Stomach smooth muscle (tissue), 2 donors: ENCODE measurements around the gene SLC22A31.

Experiments
- H3K27ac ChIP-seq: one replicate; pipeline ENCODE4 v1.7.0; 2013; ENCODE audit warnings: mild to moderate bottlenecking, low read length, inconsistent platforms
- H3K27me3 ChIP-seq, 2 donors: one replicate each; pipeline ENCODE4 v1.7.0; 2013; ENCODE audit warnings: low read length in 2 of 2; ENCODE audit not compliant: insufficient read depth in 2 of 2, control insufficient read depth in 1 of 2
- H3K36me3 ChIP-seq, 2 donors: one replicate each; pipeline ENCODE4 v1.7.0; 2013; ENCODE audit warnings: low read length in 2 of 2; ENCODE audit not compliant: control insufficient read depth in 2 of 2, insufficient read depth in 2 of 2
- H3K4me1 ChIP-seq: one replicate; pipeline ENCODE4 v1.7.0; 2013; ENCODE audit warnings: low read length; ENCODE audit not compliant: control insufficient read depth, insufficient read depth
- H3K4me3 ChIP-seq, 2 donors: one replicate each; pipeline ENCODE4 v1.7.0; 2013; ENCODE audit warnings: low read length in 2 of 2
- H3K9ac ChIP-seq, 2 donors: one replicate each; pipeline ENCODE4 v1.7.0; 2013; ENCODE audit warnings: low read length in 2 of 2, mild to moderate bottlenecking in 1 of 2
- H3K9me3 ChIP-seq, 2 donors: one replicate each; pipeline ENCODE4 v1.7.0; 2013; ENCODE audit warnings: low read length in 2 of 2; ENCODE audit not compliant: control insufficient read depth in 2 of 2
- donor health status: healthy.
- donor health status: Pancreatic carcinoma.

SLC22A31 gene

DNA sequence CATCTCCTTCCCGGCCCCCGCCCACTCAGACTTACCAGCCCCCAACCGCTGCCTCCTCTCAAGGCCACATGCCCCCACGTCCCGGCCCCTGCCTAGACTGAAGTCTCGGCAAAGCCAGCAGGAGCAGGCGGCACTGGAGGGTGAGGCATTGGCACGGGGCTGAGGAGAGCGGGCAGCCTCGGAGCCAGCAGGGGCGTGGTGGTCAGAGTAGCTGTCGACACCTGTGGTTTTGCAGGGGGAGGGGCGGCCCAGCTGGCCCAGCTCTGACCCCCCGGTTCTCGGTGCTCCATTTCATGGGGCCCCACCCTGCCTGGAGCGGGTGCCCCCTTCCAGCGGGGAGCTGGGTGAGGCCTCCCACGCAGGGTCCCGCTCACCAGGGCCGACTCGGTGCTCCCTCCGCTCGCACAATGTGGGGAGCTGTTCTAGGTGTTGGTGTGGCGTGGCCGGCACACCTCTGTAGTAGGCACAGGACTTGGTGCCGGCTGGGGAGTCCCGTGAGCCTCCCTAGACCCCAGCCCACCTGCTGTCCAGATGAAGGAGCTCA lies 24.1 kb downstream of the SLC22A31 start:
- H3K36me3 ChIP-seq = no peaks in the 10 kb centered on the region
- H3K9me3 ChIP-seq = no peaks in the 10 kb centered on the region
- H3K27ac ChIP-seq = no peak overlapping the region
- no peaks in the 10 kb centered on the region for H3K4me1 ChIP-seq
- no peak overlapping the region for H3K4me3 ChIP-seq
- no peak overlapping the region for H3K9ac ChIP-seq
- peaks cover 10 to 14% of the 10 kb centered on the region in 2 donors for H3K27me3 ChIP-seq

- H3K27me3 ChIP-seq = peaks cover 16 to 19% of the 10 kb centered on the region in 2 donors
- H3K4me3 ChIP-seq = no peak overlapping the region
- H3K27ac ChIP-seq = no peak overlapping the region
- no peaks in the 10 kb centered on the region for H3K9me3 ChIP-seq
- no peak overlapping the region for H3K9ac ChIP-seq
- peaks cover 6% of the 10 kb centered on the region for H3K4me1 ChIP-seq
- H3K36me3 ChIP-seq = no peaks in the 10 kb centered on the region
Observed at GRCh38 chr16:89175280-89176146, 24.8 kb downstream of the SLC22A31 start.

- Histone ChIP-seq H3K36me3 (no peaks in the 10 kb centered on the region), H3K9me3 (no peaks in the 10 kb centered on the region), H3K27ac (no peak overlapping the region), H3K4me1 (peaks cover 10% of the 10 kb centered on the region), H3K4me3 (no peak overlapping the region), H3K27me3 (peaks cover 18 to 20% of the 10 kb centered on the region in 2 donors), H3K9ac (no peak overlapping the region)
Observed at GRCh38 chr16:89174877-89175276, 25.5 kb downstream of the SLC22A31 start.

DNA sequence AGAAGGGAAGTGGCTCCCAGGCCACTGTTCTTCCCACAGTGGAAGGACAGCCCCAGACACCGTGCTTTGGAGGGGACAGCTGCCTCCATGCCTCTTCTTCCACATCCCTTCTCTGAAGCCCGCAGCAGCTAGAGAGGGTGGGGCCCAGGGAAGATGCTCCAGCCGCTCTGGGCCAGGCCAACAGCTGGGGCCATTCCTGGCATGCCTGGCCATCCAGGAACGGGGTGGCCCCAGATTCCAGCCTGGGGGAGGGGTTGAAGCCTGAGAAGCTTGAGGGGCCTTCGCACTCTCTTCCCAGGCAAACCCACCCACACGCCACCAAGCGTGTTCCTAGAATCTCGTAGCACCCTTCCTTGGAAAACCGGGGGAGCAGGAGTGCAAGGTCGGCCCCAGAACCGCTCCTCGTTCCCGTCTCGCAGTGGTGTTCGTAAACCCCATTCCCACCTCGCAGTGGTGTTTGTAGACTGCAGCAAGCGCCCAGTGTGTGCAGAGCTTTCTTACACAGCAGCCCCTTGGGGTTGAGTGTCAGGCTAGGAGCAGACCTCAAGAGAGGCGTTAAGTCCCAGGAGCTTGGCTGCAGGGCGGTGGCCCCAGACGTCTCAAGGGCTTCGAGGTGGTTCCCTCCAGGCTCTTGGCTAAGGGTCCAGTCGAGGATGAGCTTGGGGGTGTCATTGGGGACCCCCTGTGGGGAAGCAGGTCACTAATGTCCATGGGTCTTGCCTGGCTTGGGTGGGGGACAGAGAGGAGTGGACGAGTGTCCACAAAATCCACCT lies 26.1 kb downstream of the SLC22A31 start:
- no peak overlapping the region for H3K9ac ChIP-seq
- H3K27me3 ChIP-seq = peaks cover 25 to 26% of the 10 kb centered on the region in 2 donors
- peaks cover 10% of the 10 kb centered on the region for H3K4me1 ChIP-seq
- no peaks in the 10 kb centered on the region for H3K36me3 ChIP-seq
- no peaks in the 10 kb centered on the region for H3K9me3 ChIP-seq
- H3K27ac ChIP-seq = no peak overlapping the region
- no peak overlapping the region for H3K4me3 ChIP-seq

- no peak overlapping the region for H3K9ac ChIP-seq
- peaks cover 29 to 34% of the 10 kb centered on the region in 2 donors for H3K27me3 ChIP-seq
- H3K9me3 ChIP-seq = no peaks in the 10 kb centered on the region
- no peak overlapping the region for H3K27ac ChIP-seq
- peaks cover 10% of the 10 kb centered on the region for H3K4me1 ChIP-seq
- H3K36me3 ChIP-seq = no peaks in the 10 kb centered on the region
- H3K4me3 ChIP-seq = no peak overlapping the region
Observed at GRCh38 chr16:89173174-89173921, 27.0 kb downstream of the SLC22A31 start.

- Histone ChIP-seq H3K27me3 (peaks cover 34 to 41% of the 10 kb centered on the region in 2 donors), H3K9me3 (no peaks in the 10 kb centered on the region), H3K27ac (no peak overlapping the region), H3K4me3 (no peak overlapping the region), H3K4me1 (peaks cover 11% of the 10 kb centered on the region), H3K36me3 (no peaks in the 10 kb centered on the region), H3K9ac (no peak overlapping the region)
Observed at GRCh38 chr16:89172528-89173173, 27.7 kb downstream of the SLC22A31 start.

DNA sequence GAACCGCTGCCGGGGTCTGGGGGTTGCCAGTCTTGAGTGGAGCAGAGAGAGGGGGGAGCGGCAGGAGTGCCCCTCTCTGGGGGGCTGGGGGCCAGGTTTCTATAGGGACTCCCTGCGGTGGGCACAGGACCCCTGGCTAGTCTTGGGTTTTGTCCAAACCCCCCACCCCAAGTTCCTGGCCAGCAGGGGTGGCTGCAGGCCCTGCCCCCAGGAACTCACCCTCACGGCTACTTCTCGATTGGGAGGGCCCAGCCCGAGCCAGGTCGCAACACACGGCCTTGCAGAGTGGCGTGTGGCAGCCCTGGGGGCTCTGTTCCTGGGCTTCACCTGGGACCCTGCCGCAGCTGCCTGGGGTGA lies 28.2 kb downstream of the SLC22A31 start:
- Histone ChIP-seq H3K27ac (no peak overlapping the region), H3K9ac (no peak overlapping the region), H3K4me3 (no peak overlapping the region), H3K36me3 (no peaks in the 10 kb centered on the region), H3K9me3 (no peaks in the 10 kb centered on the region), H3K27me3 (peaks cover 38 to 46% of the 10 kb centered on the region in 2 donors), H3K4me1 (peaks cover 16% of the 10 kb centered on the region)

- H3K27ac ChIP-seq = no peak within 1 kb of the TSS
Observed at GRCh38 chr16:89171216-89172170, 28.8 kb downstream of the SLC22A31 start, which contains the start of gene CDH15. TSS of gene CDH15 (plus strand) at chr16:89171748. CDS start at chr16:89171832, 84 bp downstream.

DNA sequence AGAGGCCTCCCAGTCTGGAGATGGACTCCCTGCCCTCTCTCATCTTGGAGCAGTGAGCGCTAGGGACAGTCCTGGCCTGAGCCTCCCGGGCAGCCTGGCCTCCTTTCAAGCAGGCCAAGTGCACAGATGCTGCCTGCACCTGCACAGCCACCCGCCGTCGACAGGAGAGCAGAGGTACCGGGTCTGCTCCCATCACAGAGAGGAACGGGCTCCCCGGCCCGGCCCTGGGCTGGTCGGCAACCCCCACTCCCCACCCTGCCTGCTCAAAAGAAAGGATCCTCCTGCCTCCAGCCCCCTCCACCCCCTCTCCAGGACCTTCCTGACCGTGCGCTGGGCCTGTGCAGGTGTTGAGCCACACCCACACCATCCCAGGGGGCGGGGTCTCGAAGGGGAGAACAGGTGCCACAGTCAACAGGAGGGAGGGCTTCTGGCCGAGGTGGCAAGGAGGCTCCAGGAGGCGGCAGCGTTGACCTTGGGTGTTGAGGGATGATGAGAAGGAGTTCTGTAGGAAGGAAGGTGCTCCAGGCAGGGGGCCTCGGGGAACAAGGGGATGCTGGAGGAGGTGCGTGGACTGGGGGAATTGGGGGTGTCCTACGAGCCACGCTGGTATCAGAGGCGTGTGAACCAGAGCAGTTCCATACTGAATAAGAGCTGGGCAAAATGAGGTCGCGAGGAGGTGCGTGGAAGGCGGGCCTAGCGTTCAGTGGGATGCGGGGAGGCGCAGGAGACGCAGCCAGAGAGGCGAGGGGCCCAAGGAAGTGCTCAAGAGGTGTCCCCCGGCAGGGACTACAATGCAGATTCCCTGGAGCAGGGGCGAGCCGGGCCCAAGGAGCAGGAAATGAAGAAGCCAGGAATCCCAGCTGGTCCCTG lies 29.8 kb downstream of the SLC22A31 start:
- Histone ChIP-seq H3K9ac (no peak overlapping the region), H3K4me1 (peaks cover 19% of the 10 kb centered on the region), H3K4me3 (peak overlapping the region; percentile 8 to 44), H3K27me3 (peaks cover 45 to 55% of the 10 kb centered on the region in 2 donors), H3K9me3 (no peaks in the 10 kb centered on the region), H3K36me3 (no peaks in the 10 kb centered on the region), H3K27ac (no peak overlapping the region)

More at GRCh38 chr16:89171216-89172170, 28.8 kb downstream of the SLC22A31 start, which contains the start of gene CDH15:
- H3K4me1 ChIP-seq = peaks cover 19% of the 10 kb centered on the region
- no peaks in the 10 kb centered on the region for H3K9me3 ChIP-seq
- peak within 1 kb of the TSS; percentile 8 to 44 for H3K4me3 ChIP-seq
- H3K27me3 ChIP-seq = peaks cover 45 to 52% of the 10 kb centered on the region in 2 donors
- H3K36me3 ChIP-seq = no peaks in the 10 kb centered on the region
- H3K9ac ChIP-seq = no peak within 1 kb of the TSS
